H9 (cell line): ENCODE results near the gene MIGA2. TPM values are rescaled to one million over a fixed set of nuclear protein-coding genes. Genes with fewer than 3 reads are reported as not detected.

ENCODE experiments used
- DNase-seq: peaks from one replicate; pipeline ENCODE4 v3.0.0-alpha.2; 2017
- H2AFZ ChIP-seq: one replicate; pipeline ENCODE4 v1.6.1; 2013; ENCODE audit warnings: mild to moderate bottlenecking, low read length, control low read depth, moderate library complexity
- H2AK5ac ChIP-seq: 2 replicates; pipeline ENCODE4 v1.6.1; 2013; ENCODE audit warnings: low read length, control low read depth, mixed read lengths; ENCODE audit not compliant: insufficient read length
- H2BK120ac ChIP-seq: one replicate; pipeline ENCODE4 v1.6.1; 2013; ENCODE audit warnings: low read depth, mild to moderate bottlenecking, low read length, control low read depth, inconsistent platforms; ENCODE audit not compliant: poor library complexity, severe bottlenecking
- H2BK12ac ChIP-seq: 2 replicates; pipeline ENCODE4 v1.6.1; 2013; ENCODE audit warnings: low read length, control low read depth, mixed read lengths, low read depth; ENCODE audit not compliant: insufficient read length
- H2BK15ac ChIP-seq: 2 replicates; pipeline ENCODE4 v1.6.1; 2013; ENCODE audit warnings: low read depth, low read length, control low read depth
- H2BK20ac ChIP-seq: one replicate; pipeline ENCODE4 v1.6.1; 2013; ENCODE audit warnings: low read depth, mild to moderate bottlenecking, low read length, control low read depth, inconsistent platforms; ENCODE audit not compliant: poor library complexity, severe bottlenecking
- H2BK5ac ChIP-seq: 2 replicates; pipeline ENCODE4 v1.6.1; 2013; ENCODE audit warnings: low read length, control low read depth, mixed read lengths; ENCODE audit not compliant: insufficient read length
- H3K14ac ChIP-seq: 2 replicates; pipeline ENCODE4 v1.6.1; 2013; ENCODE audit warnings: low read length, control low read depth; ENCODE audit not compliant: insufficient read depth
- H3K18ac ChIP-seq: 2 replicates; pipeline ENCODE4 v1.6.1; 2013; ENCODE audit warnings: low read depth, mild to moderate bottlenecking, mixed read lengths, low read length, control low read depth; ENCODE audit not compliant: insufficient read length
- H3K23ac ChIP-seq: 2 replicates; pipeline ENCODE4 v1.6.1; 2013; ENCODE audit warnings: low read length, control low read depth, mixed read lengths, low read depth; ENCODE audit not compliant: insufficient read length
- H3K23me2 ChIP-seq: 2 replicates; pipeline ENCODE4 v1.6.1; 2013; ENCODE audit warnings: low read depth, mild to moderate bottlenecking, mixed read lengths, low read length, control low read depth; ENCODE audit not compliant: insufficient read length, poor library complexity, severe bottlenecking
- H3K27ac ChIP-seq: 2 replicates; pipeline ENCODE4 v1.5.1; 2013; ENCODE audit warnings: low read length, control low read depth, mixed read lengths, low read depth; ENCODE audit not compliant: insufficient read length
- H3K27me3 ChIP-seq: 2 replicates; pipeline ENCODE4 v1.6.1; 2013; ENCODE audit warnings: low read length, control low read depth, inconsistent platforms; ENCODE audit not compliant: insufficient read depth
- H3K4ac ChIP-seq: 2 replicates; pipeline ENCODE4 v1.6.1; 2013; ENCODE audit warnings: low read depth, mild to moderate bottlenecking, control low read depth, inconsistent platforms, low read length, moderate library complexity
- H3K4me1 ChIP-seq: 2 replicates; pipeline ENCODE4 v1.6.1; 2013; ENCODE audit warnings: low read length, control low read depth, inconsistent platforms; ENCODE audit not compliant: insufficient read depth
- H3K4me2 ChIP-seq: 2 replicates; pipeline ENCODE4 v1.6.1; 2013; ENCODE audit warnings: low read length, control low read depth, mixed read lengths; ENCODE audit not compliant: insufficient read length, insufficient read depth
- H3K56ac ChIP-seq: 2 replicates; pipeline ENCODE4 v1.6.1; 2013; ENCODE audit warnings: low read depth, mild to moderate bottlenecking, mixed read lengths, low read length, control low read depth; ENCODE audit not compliant: insufficient read length
- H3K79me1 ChIP-seq: 2 replicates; pipeline ENCODE4 v1.6.1; 2013; ENCODE audit warnings: low read depth, mild to moderate bottlenecking, moderate library complexity, low read length, control low read depth, inconsistent platforms; ENCODE audit not compliant: insufficient read depth, poor library complexity, severe bottlenecking
- H3K79me2 ChIP-seq: 2 replicates; pipeline ENCODE4 v1.6.1; 2013; ENCODE audit warnings: low read length, control low read depth, inconsistent platforms; ENCODE audit not compliant: insufficient read depth
- H3K9ac ChIP-seq: 2 replicates; pipeline ENCODE4 v1.6.1; 2013; ENCODE audit warnings: low read length, control low read depth, mixed read lengths; ENCODE audit not compliant: insufficient read length; ENCODE audit errors: extremely low read depth
- H3K9me3 ChIP-seq: one replicate; pipeline ENCODE4 v1.6.1; 2013; ENCODE audit warnings: low read depth, low read length, inconsistent platforms; ENCODE audit not compliant: control insufficient read depth
- H3T11ph ChIP-seq: one replicate; pipeline ENCODE4 v1.6.1; 2013; ENCODE audit warnings: mild to moderate bottlenecking, low read length, control low read depth, inconsistent platforms
- H4K20me1 ChIP-seq: one replicate; pipeline ENCODE4 v1.6.1; 2013; ENCODE audit not compliant: control insufficient read depth, insufficient read length, insufficient read depth
- H4K5ac ChIP-seq: 2 replicates; pipeline ENCODE4 v1.6.1; 2013; ENCODE audit warnings: low read depth, mild to moderate bottlenecking, mixed read lengths, low read length, control low read depth; ENCODE audit not compliant: insufficient read length
- H4K8ac ChIP-seq: replicated peaks from 2 replicates; pipeline ENCODE4 v1.6.1; 2013; ENCODE audit warnings: low read length, control low read depth, mixed read lengths, low read depth; ENCODE audit not compliant: insufficient read length
- H4K91ac ChIP-seq: 2 replicates; pipeline ENCODE4 v1.6.1; 2013; ENCODE audit warnings: low read depth, mild to moderate bottlenecking, moderate library complexity, mixed read lengths, low read length, control low read depth; ENCODE audit not compliant: insufficient read length
- H3K27ac Mint-ChIP-seq, 3 experiments: 2 replicates in 2 of 3; 3 replicates in 1 of 3; pipeline ENCODE4 v1.8.0; 2020 to 2021; ENCODE audit warnings: mixed read lengths in 3 of 3, mild to moderate bottlenecking in 1 of 3, moderate library complexity in 1 of 3
- H3K27me3 Mint-ChIP-seq: 2 replicates; pipeline ENCODE4 v1.8.0; 2021; ENCODE audit warnings: low read depth, mild to moderate bottlenecking, moderate library complexity, mixed read lengths
- H3K36me3 Mint-ChIP-seq, 3 experiments: 2 replicates in 2 of 3; 3 replicates in 1 of 3; pipeline ENCODE4 v1.8.0; 2020 to 2021; ENCODE audit warnings: low read depth in 3 of 3, mixed read lengths in 3 of 3; ENCODE audit not compliant: insufficient read depth in 1 of 3
- H3K4me1 Mint-ChIP-seq, 2 experiments: 2 replicates each; pipeline ENCODE4 v1.8.0; 2020; ENCODE audit warnings: mixed read lengths in 2 of 2
- H3K4me3 Mint-ChIP-seq, 2 experiments: 2 replicates in 1 of 2; 3 replicates in 1 of 2; pipeline ENCODE4 v1.8.0; 2020 to 2021; ENCODE audit warnings: mild to moderate bottlenecking in 2 of 2, mixed read lengths in 2 of 2, moderate library complexity in 1 of 2
- H3K9me3 Mint-ChIP-seq, 2 experiments: 2 replicates in 1 of 2; 3 replicates in 1 of 2; pipeline ENCODE4 v1.8.0; 2020; ENCODE audit warnings: mild to moderate bottlenecking in 2 of 2, mixed read lengths in 2 of 2, moderate library complexity in 1 of 2
- WGBS: extraction: QIAGEN DNeasy Blood & Tissue Kit; methylation state at CpG from one replicate; pipeline ENCODE4 v1.1.7; 2013; ENCODE audit warnings: missing lambda C conversion rate, low lambda C conversion rate, mixed read lengths; ENCODE audit not compliant: insufficient read length; ENCODE audit errors: extremely low coverage; 5-methylcytosine and 5-hydroxymethylcytosine counted together
- total RNA-seq: library from RNA; stranded (reverse); gene quantifications from 2 replicates; pipeline ENCODE4 v1.2.1, GENCODE V29; 2021
- TF ChIP-seq, protein P1 (sequence below): fragments of 200-600 bp; sonication (generic); conservative IDR thresholded peaks from 3 replicates; pipeline ENCODE4 v1.8.0; 2021; ENCODE audit warnings: antibody characterized with exemption, mild to moderate bottlenecking

MIGA2 gene
- total RNA-seq, 1 experiment from 2014 or later = 37.8 TPM

DNA sequence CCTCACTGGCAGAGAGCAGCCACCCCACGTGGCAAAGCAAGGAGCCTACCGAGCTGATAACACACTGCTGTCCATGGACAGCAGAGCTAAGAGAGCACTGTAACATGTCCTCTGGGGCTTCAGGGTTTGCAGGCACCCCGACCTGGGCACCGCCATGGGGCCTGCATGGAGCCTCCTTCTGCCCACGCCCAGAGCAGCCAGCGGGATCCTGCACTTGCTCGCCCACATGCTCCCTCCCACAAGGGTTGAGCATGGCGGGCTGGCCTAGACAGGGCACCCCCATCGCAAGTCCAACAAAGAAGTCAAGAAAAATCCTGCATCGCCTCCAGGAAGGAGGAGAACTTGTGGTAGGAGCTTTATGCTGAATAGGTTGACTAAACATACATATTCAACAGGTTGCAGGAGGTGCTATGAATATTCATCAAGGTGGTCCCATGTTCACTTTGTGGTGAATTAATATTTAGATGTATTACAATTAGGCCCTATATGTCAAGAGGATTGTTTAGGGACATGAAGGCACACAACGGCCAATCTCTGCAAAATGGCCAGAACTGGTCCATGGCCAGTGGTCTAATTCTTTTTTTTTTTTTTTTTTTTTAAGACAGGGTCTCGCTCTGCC is 3.8 kb upstream of the MIGA2 start:
- Histone ChIP-seq H3K4me2 (no peak overlapping the region), H4K5ac (no peak overlapping the region), H2AFZ (no peak overlapping the region), H3K9me3 (no peaks in the 10 kb centered on the region), H3K4ac (no peak overlapping the region), H3K79me2 (no peaks in the 10 kb centered on the region), H3K18ac (no peak overlapping the region), H3K23ac (no peak overlapping the region), H3K27ac (no peak overlapping the region), H3K14ac (no peak overlapping the region), H3T11ph (no peak overlapping the region), H3K27me3 (no peaks in the 10 kb centered on the region), H4K20me1 (no peaks in the 10 kb centered on the region), H3K9ac (no peak overlapping the region), H3K4me1 (no peaks in the 10 kb centered on the region), H3K23me2 (peaks cover 9% of the 10 kb centered on the region), H2BK12ac (no peak overlapping the region), H2BK5ac (no peak overlapping the region), H4K91ac (no peak overlapping the region), H2BK20ac (no peak overlapping the region), H2BK120ac (no peak overlapping the region), H4K8ac (no peak overlapping the region), H2BK15ac (no peak overlapping the region), H3K79me1 (no peaks in the 10 kb centered on the region), H2AK5ac (no peak overlapping the region), H3K56ac (no peak overlapping the region)
- H3K27ac Mint-ChIP-seq = peak overlapping the region in 1 of 3 experiments; percentile 65; a peak in 1 of 7 replicates
- TF ChIP-seq, protein P1, sequence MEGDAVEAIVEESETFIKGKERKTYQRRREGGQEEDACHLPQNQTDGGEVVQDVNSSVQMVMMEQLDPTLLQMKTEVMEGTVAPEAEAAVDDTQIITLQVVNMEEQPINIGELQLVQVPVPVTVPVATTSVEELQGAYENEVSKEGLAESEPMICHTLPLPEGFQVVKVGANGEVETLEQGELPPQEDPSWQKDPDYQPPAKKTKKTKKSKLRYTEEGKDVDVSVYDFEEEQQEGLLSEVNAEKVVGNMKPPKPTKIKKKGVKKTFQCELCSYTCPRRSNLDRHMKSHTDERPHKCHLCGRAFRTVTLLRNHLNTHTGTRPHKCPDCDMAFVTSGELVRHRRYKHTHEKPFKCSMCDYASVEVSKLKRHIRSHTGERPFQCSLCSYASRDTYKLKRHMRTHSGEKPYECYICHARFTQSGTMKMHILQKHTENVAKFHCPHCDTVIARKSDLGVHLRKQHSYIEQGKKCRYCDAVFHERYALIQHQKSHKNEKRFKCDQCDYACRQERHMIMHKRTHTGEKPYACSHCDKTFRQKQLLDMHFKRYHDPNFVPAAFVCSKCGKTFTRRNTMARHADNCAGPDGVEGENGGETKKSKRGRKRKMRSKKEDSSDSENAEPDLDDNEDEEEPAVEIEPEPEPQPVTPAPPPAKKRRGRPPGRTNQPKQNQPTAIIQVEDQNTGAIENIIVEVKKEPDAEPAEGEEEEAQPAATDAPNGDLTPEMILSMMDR = no peak
- H3K4me1 Mint-ChIP-seq = peaks cover 12 to 30% of the 10 kb centered on the region in 2 experiments
- H3K4me3 Mint-ChIP-seq = no peak overlapping the region
- WGBS = no CpG with 5 or more reads among the region's 12 CpGs
- no peaks in the 10 kb centered on the region for H3K9me3 Mint-ChIP-seq
- DNase-seq = no peak
- no peaks in the 10 kb centered on the region for H3K27me3 Mint-ChIP-seq
- H3K36me3 Mint-ChIP-seq = no peaks in the 10 kb centered on the region
